Measurements from ENCODE around the gene TTBK2.

Gene TTBK2

GRCh38 chr15:42805266-42805665 lies 115.3 kb downstream of the TTBK2 start:
- Histone ChIP-seq H3K79me2 (ENCODE audit: control insufficient read depth, insufficient read depth, low read length, poor library complexity) (no peaks in the 10 kb centered on the region), H2BK12ac (ENCODE audit: low read length) (no peak overlapping the region), H2BK120ac (ENCODE audit: insufficient read depth, low read length, poor library complexity) (no peak overlapping the region), H3K4me1 (ENCODE audit: control insufficient read depth in 1 of 2, insufficient read depth in 2 of 2, low read length in 2 of 2) (no peaks in the 10 kb centered on the region), H3K27ac (ENCODE audit: low read depth, low read length) (no peak overlapping the region), H2AK5ac (ENCODE audit: low read length) (no peak overlapping the region), H3K14ac (ENCODE audit: low read length) (no peak overlapping the region), H4K8ac (ENCODE audit: low read depth, low read length) (no peak overlapping the region), H3K4me2 (ENCODE audit: low read length) (no peak overlapping the region), H3K9me3 (ENCODE audit: insufficient read depth, low read depth, low read length) (no peaks in the 10 kb centered on the region), H3K4ac (ENCODE audit: low read depth, low read length) (no peak overlapping the region), H3K23ac (ENCODE audit: low read length) (no peak overlapping the region), H4K91ac (ENCODE audit: low read depth, low read length) (no peak overlapping the region), H3K36me3 (ENCODE audit: control insufficient read depth in 1 of 2, insufficient read depth in 2 of 2, low read length in 2 of 2) (peaks cover 3 to 6% of the 10 kb centered on the region in 2 experiments), H3K9ac (ENCODE audit: low read length) (no peak overlapping the region), H3K18ac (ENCODE audit: low read length) (no peak overlapping the region), H4K12ac (ENCODE audit: low read depth, low read length) (no peak overlapping the region), H2AFZ (ENCODE audit: insufficient read depth, low read length, poor library complexity) (no peak overlapping the region), H2BK5ac (ENCODE audit: low read depth, low read length, poor library complexity) (no peak overlapping the region), H3K4me3 (ENCODE audit: low read depth, low read length) (no peak overlapping the region), H3K79me1 (ENCODE audit: low read length) (no peaks in the 10 kb centered on the region), H3K27me3 (ENCODE audit: insufficient read depth, low read length) (no peaks in the 10 kb centered on the region)
- WGBS (ENCODE audit: extremely low coverage, insufficient coverage, insufficient read length): no CpG with 5 or more reads among the region's 5 CpGs
- no peak for DNase-seq

DNA sequence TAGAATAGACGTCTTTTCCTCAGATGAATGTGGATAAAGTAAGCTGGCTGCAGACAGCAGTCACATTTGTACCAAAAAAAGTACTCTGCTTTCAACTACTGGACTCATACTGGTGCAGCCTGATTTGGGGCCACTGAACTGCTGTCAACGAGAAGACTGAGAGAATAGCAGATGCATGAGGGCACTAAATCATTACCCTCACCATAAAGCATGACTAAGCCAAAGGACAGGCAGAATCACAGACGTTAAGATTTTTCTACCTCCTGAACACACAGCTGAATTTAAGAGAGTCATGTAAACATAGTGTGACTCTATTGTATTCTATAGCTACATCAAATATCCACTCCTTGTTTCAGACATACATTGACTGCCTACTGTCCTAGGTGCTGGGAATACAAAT lies 115.8 kb downstream of the TTBK2 start:
- no peaks in the 10 kb centered on the region for H3K9me3 ChIP-seq (ENCODE audit: insufficient read depth, low read depth, low read length)
- H3K4me2 ChIP-seq (ENCODE audit: low read length): no peak overlapping the region
- H2AK5ac ChIP-seq (ENCODE audit: low read length): no peak overlapping the region
- H3K36me3 ChIP-seq (ENCODE audit: control insufficient read depth in 1 of 2, insufficient read depth in 2 of 2, low read length in 2 of 2): peaks cover 3 to 6% of the 10 kb centered on the region in 2 experiments
- H3K4ac ChIP-seq (ENCODE audit: low read depth, low read length): no peak overlapping the region
- H4K12ac ChIP-seq (ENCODE audit: low read depth, low read length): no peak overlapping the region
- no peak overlapping the region for H4K8ac ChIP-seq (ENCODE audit: low read depth, low read length)
- no peak overlapping the region for H3K14ac ChIP-seq (ENCODE audit: low read length)
- no peak overlapping the region for H2BK12ac ChIP-seq (ENCODE audit: low read length)
- H3K79me1 ChIP-seq (ENCODE audit: low read length): no peaks in the 10 kb centered on the region
- H3K4me1 ChIP-seq (ENCODE audit: control insufficient read depth in 1 of 2, insufficient read depth in 2 of 2, low read length in 2 of 2): no peaks in the 10 kb centered on the region
- no peaks in the 10 kb centered on the region for H3K27me3 ChIP-seq (ENCODE audit: insufficient read depth, low read length)
- H3K4me3 ChIP-seq (ENCODE audit: low read depth, low read length): no peak overlapping the region
- H2BK5ac ChIP-seq (ENCODE audit: low read depth, low read length, poor library complexity): no peak overlapping the region
- H4K91ac ChIP-seq (ENCODE audit: low read depth, low read length): no peak overlapping the region
- H2BK120ac ChIP-seq (ENCODE audit: insufficient read depth, low read length, poor library complexity): no peak overlapping the region
- no CpG with 5 or more reads among the region's 3 CpGs for WGBS (ENCODE audit: extremely low coverage, insufficient coverage, insufficient read length)
- no peak overlapping the region for H3K9ac ChIP-seq (ENCODE audit: low read length)
- H2AFZ ChIP-seq (ENCODE audit: insufficient read depth, low read length, poor library complexity): no peak overlapping the region
- H3K23ac ChIP-seq (ENCODE audit: low read length): no peak overlapping the region
- no peak overlapping the region for H3K27ac ChIP-seq (ENCODE audit: low read depth, low read length)
- H3K79me2 ChIP-seq (ENCODE audit: control insufficient read depth, insufficient read depth, low read length, poor library complexity): no peaks in the 10 kb centered on the region
- no peak for DNase-seq
- no peak overlapping the region for H3K18ac ChIP-seq (ENCODE audit: low read length)

GRCh38 chr15:42803436-42803835 lies 117.1 kb downstream of the TTBK2 start:
- H2BK12ac ChIP-seq (ENCODE audit: low read length): no peak overlapping the region
- H3K18ac ChIP-seq (ENCODE audit: low read length): no peak overlapping the region
- no peak overlapping the region for H4K8ac ChIP-seq (ENCODE audit: low read depth, low read length)
- H2BK5ac ChIP-seq (ENCODE audit: low read depth, low read length, poor library complexity): no peak overlapping the region
- H2AK5ac ChIP-seq (ENCODE audit: low read length): no peak overlapping the region
- H3K36me3 ChIP-seq (ENCODE audit: control insufficient read depth in 1 of 2, insufficient read depth in 2 of 2, low read length in 2 of 2): peaks cover 3 to 6% of the 10 kb centered on the region in 2 experiments
- H4K12ac ChIP-seq (ENCODE audit: low read depth, low read length): no peak overlapping the region
- no peaks in the 10 kb centered on the region for H3K4me1 ChIP-seq (ENCODE audit: control insufficient read depth in 1 of 2, insufficient read depth in 2 of 2, low read length in 2 of 2)
- H2BK120ac ChIP-seq (ENCODE audit: insufficient read depth, low read length, poor library complexity): no peak overlapping the region
- no peaks in the 10 kb centered on the region for H3K9me3 ChIP-seq (ENCODE audit: insufficient read depth, low read depth, low read length)
- H2AFZ ChIP-seq (ENCODE audit: insufficient read depth, low read length, poor library complexity): no peak overlapping the region
- no peak overlapping the region for H3K14ac ChIP-seq (ENCODE audit: low read length)
- no peak overlapping the region for H3K4me2 ChIP-seq (ENCODE audit: low read length)
- no peak overlapping the region for H4K91ac ChIP-seq (ENCODE audit: low read depth, low read length)
- no peak overlapping the region for H3K23ac ChIP-seq (ENCODE audit: low read length)
- H3K79me2 ChIP-seq (ENCODE audit: control insufficient read depth, insufficient read depth, low read length, poor library complexity): no peaks in the 10 kb centered on the region
- no peaks in the 10 kb centered on the region for H3K79me1 ChIP-seq (ENCODE audit: low read length)
- H3K9ac ChIP-seq (ENCODE audit: low read length): no peak overlapping the region
- H3K4me3 ChIP-seq (ENCODE audit: low read depth, low read length): no peak overlapping the region
- H3K27ac ChIP-seq (ENCODE audit: low read depth, low read length): no peak overlapping the region
- H3K4ac ChIP-seq (ENCODE audit: low read depth, low read length): no peak overlapping the region
- no peak for DNase-seq
- no CpG with 5 or more reads among the region's 4 CpGs for WGBS (ENCODE audit: extremely low coverage, insufficient coverage, insufficient read length)
- no peaks in the 10 kb centered on the region for H3K27me3 ChIP-seq (ENCODE audit: insufficient read depth, low read length)

- Histone ChIP-seq H3K79me2 (ENCODE audit: control insufficient read depth, insufficient read depth, low read length, poor library complexity) (no peaks in the 10 kb centered on the region), H2AFZ (ENCODE audit: insufficient read depth, low read length, poor library complexity) (no peak overlapping the region), H3K14ac (ENCODE audit: low read length) (no peak overlapping the region), H2AK5ac (ENCODE audit: low read length) (no peak overlapping the region), H3K4me3 (ENCODE audit: low read depth, low read length) (no peak overlapping the region), H2BK12ac (ENCODE audit: low read length) (no peak overlapping the region), H4K12ac (ENCODE audit: low read depth, low read length) (no peak overlapping the region), H4K8ac (ENCODE audit: low read depth, low read length) (no peak overlapping the region), H3K9me3 (ENCODE audit: insufficient read depth, low read depth, low read length) (no peaks in the 10 kb centered on the region), H3K9ac (ENCODE audit: low read length) (no peak overlapping the region), H3K4ac (ENCODE audit: low read depth, low read length) (no peak overlapping the region), H2BK120ac (ENCODE audit: insufficient read depth, low read length, poor library complexity) (no peak overlapping the region), H3K18ac (ENCODE audit: low read length) (no peak overlapping the region), H3K27ac (ENCODE audit: low read depth, low read length) (no peak overlapping the region), H3K4me2 (ENCODE audit: low read length) (no peak overlapping the region), H3K23ac (ENCODE audit: low read length) (no peak overlapping the region), H3K79me1 (ENCODE audit: low read length) (no peaks in the 10 kb centered on the region), H2BK5ac (ENCODE audit: low read depth, low read length, poor library complexity) (no peak overlapping the region), H3K27me3 (ENCODE audit: insufficient read depth, low read length) (no peaks in the 10 kb centered on the region), H3K4me1 (ENCODE audit: control insufficient read depth in 1 of 2, insufficient read depth in 2 of 2, low read length in 2 of 2) (no peaks in the 10 kb centered on the region), H4K91ac (ENCODE audit: low read depth, low read length) (no peak overlapping the region), H3K36me3 (ENCODE audit: control insufficient read depth in 1 of 2, insufficient read depth in 2 of 2, low read length in 2 of 2) (peaks cover 3 to 6% of the 10 kb centered on the region in 2 experiments)
- no CpG with 5 or more reads among the region's 8 CpGs for WGBS (ENCODE audit: extremely low coverage, insufficient coverage, insufficient read length)
- DNase-seq: no peak
Measured at GRCh38 chr15:42802168-42802567, 118.4 kb downstream of the TTBK2 start.
